ENCODE measurements around the gene CWC25.

- TF ChIP-seq CTCF (IDR thresholded peaks at IDR 0.05) (no peak), POLR2A (IDR thresholded peaks at IDR 0.05) (no peak), EP300 (IDR thresholded peaks at IDR 0.05) (no peak)
Measured at GRCh38 chr17:38789185-38789584, 35.9 kb downstream of the CWC25 start.

All from suprapubic skin (tissue), 3 donors.